Muscle layer of colon (tissue), 2 donors: ENCODE measurements around the gene WNT3A.
"Not testable (repeated sequence)": the region's sequence is repeated elsewhere in the genome, so short reads cannot be mapped to it uniquely, and the experiment has no call there.

Source experiments
- H3K27ac ChIP-seq: one replicate; pipeline ENCODE4 v1.7.0; 2013; ENCODE audit warnings: low read depth, mild to moderate bottlenecking, low read length, moderate library complexity
- H3K27me3 ChIP-seq, 2 donors: one replicate each; pipeline ENCODE4 v1.7.0; 2013; ENCODE audit warnings: low read length in 2 of 2, mild to moderate bottlenecking in 2 of 2; ENCODE audit not compliant: insufficient read depth in 2 of 2, control insufficient read depth in 1 of 2
- H3K36me3 ChIP-seq: one replicate; pipeline ENCODE4 v1.7.0; 2013; ENCODE audit warnings: mild to moderate bottlenecking, low read length; ENCODE audit not compliant: insufficient read depth
- H3K4me1 ChIP-seq: one replicate; pipeline ENCODE4 v1.7.0; 2013; ENCODE audit warnings: mild to moderate bottlenecking, low read length; ENCODE audit not compliant: insufficient read depth
- H3K4me3 ChIP-seq, 2 donors: one replicate each; pipeline ENCODE4 v1.7.0; 2013; ENCODE audit warnings: low read length in 2 of 2, low read depth in 1 of 2, mild to moderate bottlenecking in 1 of 2, moderate library complexity in 1 of 2
- H3K9ac ChIP-seq: one replicate; pipeline ENCODE4 v1.7.0; 2013; ENCODE audit warnings: low read length
- H3K9me3 ChIP-seq: one replicate; pipeline ENCODE4 v1.7.0; 2013; ENCODE audit warnings: mild to moderate bottlenecking, low read length
- donor health status: abdominal sarcoma.
- donor health status: Adenocarcinoma of cecum.

Gene WNT3A

DNA sequence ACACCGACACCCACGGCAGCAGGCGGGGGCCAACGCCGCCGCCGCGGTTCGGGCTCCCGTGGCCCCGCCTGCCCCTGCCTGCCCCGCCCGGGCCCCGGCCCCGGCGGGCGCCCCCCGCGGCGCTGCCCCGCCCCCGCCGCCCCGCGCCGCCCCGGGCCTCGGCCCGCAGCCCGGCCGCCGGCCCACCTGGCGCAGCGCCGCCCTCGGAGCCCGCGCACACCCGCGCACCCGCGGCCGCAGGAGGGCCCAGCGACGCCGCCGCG is at the start of gene WNT3A:
TSS of gene WNT3A (plus strand) at position 213 of the 263 bp plus-strand sequence. CDS start 131 bp downstream, outside the sequence.
- H3K27me3 ChIP-seq = peaks cover 19 to 66% of the 10 kb centered on the region in 2 donors
- no peak within 1 kb of the TSS for H3K9ac ChIP-seq
- no peaks in the 10 kb centered on the region for H3K36me3 ChIP-seq
- no peak within 1 kb of the TSS for H3K27ac ChIP-seq
- H3K9me3 ChIP-seq = no peaks in the 10 kb centered on the region
- H3K4me1 ChIP-seq = no peaks in the 10 kb centered on the region
- no peak within 1 kb of the TSS for H3K4me3 ChIP-seq

DNA sequence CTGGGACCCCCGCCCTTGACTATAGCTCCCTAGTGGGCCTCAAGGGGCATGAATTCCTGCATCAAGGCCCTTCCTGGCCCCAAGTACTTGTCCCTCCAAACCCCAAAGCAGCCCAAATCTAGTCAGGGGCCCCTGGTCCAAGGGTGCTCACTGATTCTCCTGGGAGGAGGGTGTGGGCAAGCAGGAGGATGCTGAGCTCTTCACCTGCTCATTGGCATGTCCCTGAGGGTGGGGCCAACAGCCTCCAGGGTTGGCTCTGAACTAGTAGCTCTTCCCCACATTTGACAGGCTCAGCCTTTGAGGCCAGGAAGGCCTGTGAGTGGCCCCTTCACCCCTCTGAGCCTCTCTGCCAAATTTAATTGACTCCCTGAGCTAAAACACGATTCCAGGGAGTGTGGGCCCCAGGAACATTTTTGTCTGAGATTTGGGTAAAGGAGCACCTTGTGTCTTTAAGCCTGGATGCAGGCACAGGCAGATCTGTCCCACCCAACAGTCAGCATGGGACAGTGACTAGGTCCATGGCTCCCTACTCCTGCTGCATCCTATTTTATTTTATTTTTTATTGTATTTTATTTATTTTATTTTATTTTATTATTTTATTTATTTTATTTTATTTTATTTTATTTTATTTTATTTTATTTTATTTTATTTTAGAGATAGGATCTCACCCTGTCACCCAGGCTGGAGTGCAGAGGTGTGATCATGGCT is 48.0 kb upstream of the WNT3A start:
- Histone ChIP-seq H3K27ac (no peak overlapping the region), H3K9me3 (peaks cover 11% of the 10 kb centered on the region), H3K27me3 (peaks cover 0 to 5% of the 10 kb centered on the region in 2 donors), H3K4me1 (no peaks in the 10 kb centered on the region), H3K9ac (no peak overlapping the region), H3K36me3 (no peaks in the 10 kb centered on the region), H3K4me3 (no peak overlapping the region)

GRCh38 chr1:227959325-227959860 is 47.4 kb upstream of the WNT3A start:
- no peak overlapping the region for H3K4me3 ChIP-seq
- H3K9ac ChIP-seq = no peak overlapping the region

DNA sequence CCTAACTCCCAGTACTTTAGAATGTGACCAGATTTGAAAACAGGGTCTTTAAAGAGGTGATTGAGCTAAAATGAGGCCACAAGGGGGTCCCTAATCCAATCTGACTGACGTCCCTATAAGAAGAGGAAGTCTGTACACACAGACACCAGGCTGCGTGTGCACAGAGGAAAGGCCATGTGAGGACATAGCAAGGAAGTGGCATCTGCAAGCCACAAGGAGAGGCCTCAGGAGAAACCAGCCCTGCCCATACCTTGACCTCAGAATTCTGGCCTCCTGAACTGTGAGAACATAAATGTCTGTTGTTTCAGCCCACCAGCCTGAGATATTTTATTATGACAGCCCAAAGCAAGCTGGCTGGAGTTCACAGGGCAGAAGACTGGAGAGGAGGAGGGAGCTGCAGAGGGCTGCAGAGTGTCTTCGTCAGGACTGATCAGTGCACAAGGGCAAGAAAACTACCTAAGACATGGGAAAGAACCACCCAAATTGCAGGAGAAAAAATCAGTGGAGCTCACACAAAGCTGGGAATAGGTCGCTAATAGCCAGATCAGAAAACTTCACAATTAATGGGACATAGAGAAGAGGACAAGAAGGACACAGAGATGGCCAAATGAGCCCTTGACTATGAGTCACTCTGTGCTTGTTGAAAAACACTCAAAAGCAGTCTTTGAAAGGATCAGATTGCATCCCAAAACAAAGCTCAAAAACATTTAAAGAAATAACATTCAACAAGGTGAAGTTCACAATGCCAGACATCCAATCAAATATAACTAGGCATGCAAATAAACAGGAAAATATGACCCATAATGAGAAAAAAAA is 44.9 kb upstream of the WNT3A start:
- no peaks in the 10 kb centered on the region for H3K4me1 ChIP-seq

More at GRCh38 chr1:227959325-227959860, 47.4 kb upstream of the WNT3A start:
- H3K27ac ChIP-seq = no peak overlapping the region
- no peaks in the 10 kb centered on the region for H3K4me1 ChIP-seq
- peaks cover 11% of the 10 kb centered on the region for H3K9me3 ChIP-seq
- no peaks in the 10 kb centered on the region for H3K36me3 ChIP-seq
- H3K27me3 ChIP-seq = peaks cover 0 to 5% of the 10 kb centered on the region in 2 donors

GRCh38 chr1:227966733-227967132 is 40.1 kb upstream of the WNT3A start:
- H3K9ac ChIP-seq, H3K27ac ChIP-seq, H3K4me3 ChIP-seq, H3K36me3 ChIP-seq, H3K27me3 ChIP-seq, H3K4me1 ChIP-seq, H3K9me3 ChIP-seq: not testable (repeated sequence)

More for the DNA sequence above, 44.9 kb upstream of the WNT3A start:
- no peak overlapping the region for H3K9ac ChIP-seq
- H3K36me3 ChIP-seq = no peaks in the 10 kb centered on the region
- no peak overlapping the region for H3K4me3 ChIP-seq
- peaks cover 0 to 5% of the 10 kb centered on the region in 2 donors for H3K27me3 ChIP-seq
- H3K9me3 ChIP-seq = no peaks in the 10 kb centered on the region
- H3K27ac ChIP-seq = no peak overlapping the region

DNA sequence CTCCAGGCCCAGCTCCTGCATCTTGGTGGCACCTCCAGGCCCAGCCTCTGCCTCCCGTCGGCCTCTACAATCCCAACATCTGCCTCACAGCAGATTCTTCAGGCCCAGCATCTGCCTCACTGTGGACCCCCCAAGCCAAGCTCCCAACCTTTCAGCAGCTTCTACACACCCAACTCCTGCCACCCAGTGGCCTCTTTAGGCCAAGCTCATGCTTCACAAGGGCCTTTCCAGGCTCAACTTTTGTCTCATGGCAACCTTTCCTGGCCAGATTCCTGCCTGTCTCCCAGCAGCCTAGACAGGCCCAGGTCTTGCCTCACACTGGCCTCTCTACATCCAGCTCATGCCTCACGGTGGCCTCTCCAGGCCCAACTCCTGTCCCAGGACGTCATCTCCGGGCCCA is 39.0 kb upstream of the WNT3A start:
- H3K9ac ChIP-seq, H3K27ac ChIP-seq, H3K9me3 ChIP-seq, H3K4me1 ChIP-seq, H3K36me3 ChIP-seq, H3K4me3 ChIP-seq, H3K27me3 ChIP-seq: not testable (repeated sequence)

DNA sequence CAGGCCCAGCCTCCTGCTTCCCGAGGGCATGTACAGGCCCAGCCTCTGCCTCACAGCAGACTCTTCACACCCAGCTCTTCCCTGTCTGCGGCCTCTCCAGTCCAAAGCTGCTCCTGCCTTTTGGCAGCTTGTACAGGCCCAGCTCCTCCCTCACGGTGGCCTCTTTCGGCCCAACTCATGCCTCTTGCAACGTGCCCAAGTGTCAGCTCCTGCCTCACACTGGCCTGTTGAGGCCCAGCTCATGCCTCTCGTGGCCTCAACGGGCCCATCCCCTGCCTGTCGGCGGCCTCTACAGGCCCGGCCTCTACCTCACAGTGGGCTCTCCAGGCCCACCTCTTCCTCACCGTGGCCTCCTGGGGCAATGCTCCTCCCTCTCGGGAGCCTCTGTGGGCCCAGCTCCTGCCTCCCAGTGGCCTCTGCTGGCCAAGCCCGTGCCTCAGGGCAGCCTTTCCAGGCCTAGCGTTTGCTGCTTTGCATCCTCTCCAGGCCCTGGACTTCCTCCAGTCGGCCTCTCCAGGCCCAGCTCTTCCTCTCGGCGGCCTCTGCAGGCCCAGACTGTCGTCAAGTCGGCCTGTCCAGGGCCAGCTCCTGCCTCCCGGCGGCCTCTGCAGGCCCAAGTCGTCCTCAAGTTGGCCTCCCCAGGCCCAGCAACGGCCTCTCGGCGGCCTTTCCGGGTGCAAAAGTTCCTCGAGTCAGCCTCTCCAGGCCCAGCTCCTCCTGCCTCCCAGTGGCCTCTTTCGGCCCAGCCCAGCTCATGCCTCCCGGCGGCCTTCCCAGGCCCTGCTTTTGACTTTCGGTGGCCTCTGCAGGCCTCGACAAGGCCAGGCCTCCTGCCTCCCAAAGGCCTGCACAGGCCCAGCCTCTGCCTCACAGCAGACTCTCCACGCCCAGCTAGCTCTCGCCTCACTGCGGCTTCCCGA is 36.5 kb upstream of the WNT3A start:
- H3K27me3 ChIP-seq, H3K4me3 ChIP-seq, H3K36me3 ChIP-seq, H3K4me1 ChIP-seq, H3K27ac ChIP-seq, H3K9ac ChIP-seq, H3K9me3 ChIP-seq: not testable (repeated sequence)

DNA sequence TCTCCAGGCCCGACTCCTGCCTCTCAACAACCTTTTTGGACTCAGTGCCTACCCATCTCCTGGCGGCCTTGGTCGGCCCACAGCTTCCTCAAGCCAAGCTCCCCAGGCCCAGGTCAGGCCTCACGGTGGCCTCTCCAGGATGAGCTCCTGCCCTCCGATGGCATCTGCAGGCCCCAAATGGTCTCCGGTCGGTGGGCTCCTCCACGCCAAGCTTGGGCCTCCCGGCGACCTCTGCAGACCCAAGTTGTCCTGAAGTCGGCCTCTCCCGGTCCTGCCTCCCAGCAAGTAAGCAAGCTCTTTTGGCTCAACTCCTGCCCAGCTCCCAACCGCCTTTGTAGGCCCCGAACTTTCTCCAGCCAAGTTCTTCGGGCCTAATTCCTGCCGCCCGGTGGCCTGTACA is 35.6 kb upstream of the WNT3A start:
- not testable (repeated sequence) for H3K36me3 ChIP-seq, H3K9ac ChIP-seq, H3K27ac ChIP-seq, H3K9me3 ChIP-seq, H3K4me1 ChIP-seq, H3K27me3 ChIP-seq, H3K4me3 ChIP-seq

GRCh38 chr1:227971643-227972282 is 35.0 kb upstream of the WNT3A start:
- H3K4me1 ChIP-seq, H3K4me3 ChIP-seq, H3K27me3 ChIP-seq, H3K36me3 ChIP-seq, H3K9me3 ChIP-seq, H3K9ac ChIP-seq, H3K27ac ChIP-seq: not testable (repeated sequence)

- not testable (repeated sequence) for H3K27ac ChIP-seq, H3K27me3 ChIP-seq, H3K4me3 ChIP-seq, H3K9ac ChIP-seq, H3K4me1 ChIP-seq, H3K9me3 ChIP-seq, H3K36me3 ChIP-seq
Observed at GRCh38 chr1:227972283-227972679, 34.5 kb upstream of the WNT3A start.

GRCh38 chr1:227972843-227973374 is 33.9 kb upstream of the WNT3A start:
- H3K27ac ChIP-seq, H3K36me3 ChIP-seq, H3K9ac ChIP-seq, H3K9me3 ChIP-seq, H3K27me3 ChIP-seq, H3K4me3 ChIP-seq, H3K4me1 ChIP-seq: not testable (repeated sequence)
